ENCODE measurements around the gene SMC3.

Gene SMC3

GRCh38 chr10:110649347-110650264, 82.1 kb downstream of the SMC3 start:
- no peak for DNase-seq

GRCh38 chr10:110650265-110650668, 82.8 kb downstream of the SMC3 start:
- no peak for DNase-seq

- DNase-seq, result no peak
Measured at GRCh38 chr10:110651044-110651958, 83.8 kb downstream of the SMC3 start.

- no peak for DNase-seq
Measured at GRCh38 chr10:110652475-110653118, 85.1 kb downstream of the SMC3 start.

Data from NCI-H345 (cell line).